22Rv1 (cell line): ENCODE data around the gene GSTO2.

Source experiments
- ZFX ChIP-seq: fragments of 450-650 bp; IDR thresholded peaks from 2 replicates; pipeline ENCODE4 v1.6.1; 2017; ENCODE audit warnings: antibody characterized with exemption, borderline replicate concordance
- TF ChIP-seq, protein P1 (sequence below): fragments of 450-650 bp; IDR thresholded peaks from 2 replicates; pipeline ENCODE4 v1.5.1; 2017; ENCODE audit warnings: mild to moderate bottlenecking

DNA sequence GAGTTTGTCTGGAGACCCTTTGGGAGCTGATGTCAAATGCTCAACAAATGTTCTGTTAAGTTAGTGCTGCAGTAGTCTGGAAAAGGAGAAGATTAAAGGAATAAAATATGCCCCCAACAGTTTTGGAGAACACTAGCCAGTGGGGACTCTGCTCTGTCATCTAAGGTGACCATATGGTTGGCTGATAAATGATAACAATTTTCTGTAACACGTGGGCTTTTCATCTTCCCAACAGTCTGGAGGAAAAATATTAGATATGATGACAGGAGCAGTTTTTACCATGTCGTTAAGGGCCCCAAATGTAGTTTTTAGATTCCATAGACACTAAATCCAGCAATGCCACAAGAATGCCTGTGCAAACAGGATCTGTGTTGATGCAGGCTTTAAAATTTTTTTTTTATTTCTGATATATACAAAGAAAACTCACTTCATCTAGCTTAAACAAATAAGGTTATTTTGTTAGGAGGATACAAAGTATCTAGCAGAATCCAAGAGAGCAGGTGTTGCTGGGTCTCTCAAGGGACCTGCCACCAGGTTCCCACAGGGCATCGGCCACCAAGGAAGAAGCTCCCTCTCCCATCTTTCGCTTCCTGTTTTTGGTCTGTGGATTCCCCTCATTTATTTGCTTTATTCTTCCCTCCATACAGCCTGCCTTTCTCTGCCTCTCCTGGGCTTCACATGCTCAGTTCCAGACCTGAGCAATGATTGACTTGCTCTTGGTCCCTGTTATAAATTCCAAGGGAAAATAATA, 78.5 kb downstream of the GSTO2 start:
- TF ChIP-seq, protein P1, sequence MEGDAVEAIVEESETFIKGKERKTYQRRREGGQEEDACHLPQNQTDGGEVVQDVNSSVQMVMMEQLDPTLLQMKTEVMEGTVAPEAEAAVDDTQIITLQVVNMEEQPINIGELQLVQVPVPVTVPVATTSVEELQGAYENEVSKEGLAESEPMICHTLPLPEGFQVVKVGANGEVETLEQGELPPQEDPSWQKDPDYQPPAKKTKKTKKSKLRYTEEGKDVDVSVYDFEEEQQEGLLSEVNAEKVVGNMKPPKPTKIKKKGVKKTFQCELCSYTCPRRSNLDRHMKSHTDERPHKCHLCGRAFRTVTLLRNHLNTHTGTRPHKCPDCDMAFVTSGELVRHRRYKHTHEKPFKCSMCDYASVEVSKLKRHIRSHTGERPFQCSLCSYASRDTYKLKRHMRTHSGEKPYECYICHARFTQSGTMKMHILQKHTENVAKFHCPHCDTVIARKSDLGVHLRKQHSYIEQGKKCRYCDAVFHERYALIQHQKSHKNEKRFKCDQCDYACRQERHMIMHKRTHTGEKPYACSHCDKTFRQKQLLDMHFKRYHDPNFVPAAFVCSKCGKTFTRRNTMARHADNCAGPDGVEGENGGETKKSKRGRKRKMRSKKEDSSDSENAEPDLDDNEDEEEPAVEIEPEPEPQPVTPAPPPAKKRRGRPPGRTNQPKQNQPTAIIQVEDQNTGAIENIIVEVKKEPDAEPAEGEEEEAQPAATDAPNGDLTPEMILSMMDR = no peak
- TF ChIP-seq ZFX = no peak
